Naive B cell (primary cell): ENCODE data around the gene SNX17. TPM values are rescaled to one million over a fixed set of nuclear protein-coding genes. Genes with fewer than 3 reads are reported as not detected.

ENCODE experiments used
- ATAC-seq, 2 donors: fragments of 150-1000 bp; cut with Tn5 transposase; 2 replicates each; pipeline ENCODE4 v1.10.0; 2021; ENCODE audit warnings: low read depth in 2 of 2, mild to moderate bottlenecking in 2 of 2, moderate library complexity in 2 of 2
- DNase-seq: peaks from one replicate; pipeline ENCODE4 v3.0.0; 2022
- H3K27ac Mint-ChIP-seq, 6 donors: one replicate each; pipeline ENCODE4 v1.8.0; 2020 to 2022; ENCODE audit warnings: mild to moderate bottlenecking in 6 of 6, mixed read lengths in 6 of 6, moderate library complexity in 5 of 6, inconsistent platforms in 2 of 6
- H3K27me3 Mint-ChIP-seq, 3 donors: one replicate each; pipeline ENCODE4 v1.8.0; 2021 to 2022; ENCODE audit warnings: mixed read lengths in 3 of 3, mild to moderate bottlenecking in 1 of 3
- H3K36me3 Mint-ChIP-seq, 2 donors: one replicate each; pipeline ENCODE4 v1.8.0; 2020 to 2022; ENCODE audit warnings: mixed read lengths in 2 of 2, inconsistent platforms in 1 of 2, mild to moderate bottlenecking in 1 of 2
- H3K4me1 Mint-ChIP-seq, 3 donors: one replicate each; pipeline ENCODE4 v1.8.0; 2020 to 2022; ENCODE audit warnings: mixed read lengths in 3 of 3, inconsistent platforms in 1 of 3, mild to moderate bottlenecking in 1 of 3, moderate library complexity in 1 of 3
- H3K4me3 Mint-ChIP-seq, 8 donors: one replicate each; pipeline ENCODE4 v1.8.0; 2020 to 2022; ENCODE audit warnings: mild to moderate bottlenecking in 8 of 8, mixed read lengths in 8 of 8, moderate library complexity in 8 of 8, inconsistent platforms in 2 of 8
- H3K9me3 Mint-ChIP-seq, 7 donors: one replicate each; pipeline ENCODE4 v1.8.0; 2020 to 2022; ENCODE audit warnings: mixed read lengths in 7 of 7, mild to moderate bottlenecking in 5 of 7, inconsistent platforms in 2 of 7, moderate library complexity in 1 of 7
- polyA plus RNA-seq, 6 donors: library from polyadenylated mRNA; unstranded; fragments of 300-500 nt; fragmentation: Illumina TruSeq; gene quantifications; one replicate each; pipeline ENCODE4 v1.2.3, GENCODE V29; 2021; ENCODE audit warnings: low read depth in 6 of 6

The SNX17 gene
- 100 to 1,000 TPM; 216 to 307 (median 256) TPM for polyA plus RNA-seq

GRCh38 chr2:27370026-27370815 lies at the start of gene SNX17, which contains the start of gene EIF2B4:
Gene SNX17 (plus strand): TSS chr2:27370616. CDS start chr2:27370744, 128 bp downstream.
Gene EIF2B4 (minus strand): TSS chr2:27370338. CDS start chr2:27370314, 24 bp downstream.
- peak; percentile 100 for DNase-seq
- Mint-ChIP-seq H3K4me1 (peaks cover 40 to 48% (median 47%) of the 10 kb centered on the region in 3 donors), H3K27me3 (no peaks in the 10 kb centered on the region), H3K36me3 (peaks cover 7 to 14% of the 10 kb centered on the region in 2 donors), H3K9me3 (no peaks in the 10 kb centered on the region), H3K4me3 (peak within 1 kb of the TSS; percentile 83 to 99 (median 96)), H3K27ac (peak within 1 kb of the TSS; percentile 92 to 100 (median 96))
- ATAC-seq = peak; percentile 87 to 88

- no peak for DNase-seq
- Mint-ChIP-seq H3K36me3 (peaks cover 6 to 7% of the 10 kb centered on the region in 2 donors), H3K4me3 (peak overlapping the region in 4 of 8 donors; percentile 16 to 98 (median 65)), H3K27ac (peak overlapping the region in 1 of 6 donors; percentile 99), H3K9me3 (no peaks in the 10 kb centered on the region), H3K27me3 (no peaks in the 10 kb centered on the region), H3K4me1 (peaks cover 18 to 22% (median 20%) of the 10 kb centered on the region in 3 donors)
- no peak for ATAC-seq
Measured at GRCh38 chr2:27320958-27321543, 49.4 kb upstream of the SNX17 start.

GRCh38 chr2:27322301-27322765 lies 48.1 kb upstream of the SNX17 start:
- peak; percentile 31 for DNase-seq
- no peaks in the 10 kb centered on the region for H3K9me3 Mint-ChIP-seq
- H3K4me3 Mint-ChIP-seq = peak overlapping the region; percentile 92 to 100 (median 98)
- H3K36me3 Mint-ChIP-seq = peaks cover 13 to 20% of the 10 kb centered on the region in 2 donors
- no peaks in the 10 kb centered on the region for H3K27me3 Mint-ChIP-seq
- H3K27ac Mint-ChIP-seq = peak overlapping the region; percentile 97 to 100 (median 99)
- peak; percentile 54 to 63 for ATAC-seq
- peaks cover 20 to 22% (median 21%) of the 10 kb centered on the region in 3 donors for H3K4me1 Mint-ChIP-seq

GRCh38 chr2:27322766-27323595 lies 47.4 kb upstream of the SNX17 start, which contains the start of gene MPV17:
Gene MPV17 (minus strand): TSS chr2:27323097. CDS start chr2:27322517, 580 bp downstream.
- Mint-ChIP-seq H3K27ac (peak within 1 kb of the TSS; percentile 97 to 100 (median 99)), H3K36me3 (peaks cover 15 to 20% of the 10 kb centered on the region in 2 donors), H3K4me3 (peak within 1 kb of the TSS; percentile 92 to 100 (median 98)), H3K9me3 (no peaks in the 10 kb centered on the region), H3K27me3 (no peaks in the 10 kb centered on the region), H3K4me1 (peaks cover 20 to 22% (median 21%) of the 10 kb centered on the region in 3 donors)
- ATAC-seq (peak; percentile 95 to 96), DNase-seq (peak; percentile 82)

- ATAC-seq = no peak
- Mint-ChIP-seq H3K4me3 (peak overlapping the region; percentile 92 to 100 (median 98)), H3K27me3 (no peaks in the 10 kb centered on the region), H3K9me3 (no peaks in the 10 kb centered on the region), H3K36me3 (peaks cover 20 to 22% of the 10 kb centered on the region in 2 donors), H3K4me1 (peaks cover 20 to 22% (median 21%) of the 10 kb centered on the region in 3 donors), H3K27ac (peak overlapping the region; percentile 97 to 100 (median 99))
- DNase-seq = no peak
Measured at GRCh38 chr2:27323596-27324285, 46.7 kb upstream of the SNX17 start.

GRCh38 chr2:27324720-27325119 lies 45.7 kb upstream of the SNX17 start:
- Mint-ChIP-seq H3K36me3 (peaks cover 20 to 22% of the 10 kb centered on the region in 2 donors), H3K27me3 (no peaks in the 10 kb centered on the region), H3K27ac (peak overlapping the region in 3 of 6 donors; percentile 56 to 99 (median 83)), H3K4me3 (peak overlapping the region; percentile 27 to 100 (median 72)), H3K9me3 (no peaks in the 10 kb centered on the region), H3K4me1 (peaks cover 20 to 22% (median 21%) of the 10 kb centered on the region in 3 donors)
- DNase-seq (no peak), ATAC-seq (no peak)

- Mint-ChIP-seq H3K4me1 (peaks cover 0 to 4% (median 0%) of the 10 kb centered on the region in 3 donors), H3K4me3 (no peak overlapping the region), H3K9me3 (no peaks in the 10 kb centered on the region), H3K27me3 (no peaks in the 10 kb centered on the region), H3K36me3 (peaks cover 24 to 39% of the 10 kb centered on the region in 2 donors), H3K27ac (peak overlapping the region in 1 of 6 donors; percentile 49)
- ATAC-seq = no peak
- DNase-seq = no peak
Measured at GRCh38 chr2:27335311-27335710, 35.1 kb upstream of the SNX17 start.

- Mint-ChIP-seq H3K27ac (no peak overlapping the region), H3K4me3 (no peak overlapping the region), H3K4me1 (peaks cover 0 to 4% (median 0%) of the 10 kb centered on the region in 3 donors), H3K36me3 (peaks cover 24 to 47% of the 10 kb centered on the region in 2 donors), H3K9me3 (no peaks in the 10 kb centered on the region), H3K27me3 (no peaks in the 10 kb centered on the region)
- ATAC-seq (no peak), DNase-seq (no peak)
Measured at GRCh38 chr2:27336173-27336572, 34.2 kb upstream of the SNX17 start.

GRCh38 chr2:27347641-27348040 lies 22.8 kb upstream of the SNX17 start:
- DNase-seq = no peak
- H3K4me3 Mint-ChIP-seq = no peak overlapping the region
- no peak overlapping the region for H3K27ac Mint-ChIP-seq
- no peaks in the 10 kb centered on the region for H3K9me3 Mint-ChIP-seq
- H3K27me3 Mint-ChIP-seq = no peaks in the 10 kb centered on the region
- no peak for ATAC-seq
- peaks cover 32 to 45% (median 43%) of the 10 kb centered on the region in 3 donors for H3K4me1 Mint-ChIP-seq
- H3K36me3 Mint-ChIP-seq = peaks cover 0 to 10% of the 10 kb centered on the region in 2 donors

- Mint-ChIP-seq H3K9me3 (no peaks in the 10 kb centered on the region), H3K36me3 (peaks cover 0 to 10% of the 10 kb centered on the region in 2 donors), H3K4me3 (no peak overlapping the region), H3K27me3 (no peaks in the 10 kb centered on the region), H3K27ac (peak overlapping the region in 3 of 6 donors; percentile 33 to 88 (median 56)), H3K4me1 (peaks cover 35 to 57% (median 51%) of the 10 kb centered on the region in 3 donors)
- no peak for ATAC-seq
- no peak for DNase-seq
Measured at GRCh38 chr2:27350106-27350693, 20.2 kb upstream of the SNX17 start.

- no peaks in the 10 kb centered on the region for H3K27me3 Mint-ChIP-seq
- H3K36me3 Mint-ChIP-seq = peaks cover 7 to 10% of the 10 kb centered on the region in 2 donors
- H3K4me1 Mint-ChIP-seq = peaks cover 34 to 71% (median 54%) of the 10 kb centered on the region in 3 donors
- peak overlapping the region in 2 of 6 donors; percentile 29 to 62 for H3K27ac Mint-ChIP-seq
- peak overlapping the region in 2 of 8 donors; percentile 9 to 32 for H3K4me3 Mint-ChIP-seq
- no peak for DNase-seq
- H3K9me3 Mint-ChIP-seq = no peaks in the 10 kb centered on the region
- ATAC-seq = no peak
Measured at GRCh38 chr2:27351802-27352598, 18.4 kb upstream of the SNX17 start.
